Lower leg skin (tissue), 4 donors: ENCODE data around the gene PRSS22. TPM values are rescaled to one million over a fixed set of nuclear protein-coding genes. Genes with fewer than 3 reads are reported as not detected.

Source experiments
- DNase-seq, 2 donors: peaks; one replicate each; pipeline ENCODE4 v3.0.0-alpha.2; 2019; ENCODE audit warnings: low spot score in 2 of 2
- H3K4me3 ChIP-seq: fragments of 200-600 bp; sonication (generic); 2 replicates; pipeline ENCODE4 v1.5.1; 2017; ENCODE audit warnings: mild to moderate bottlenecking, low read depth; ENCODE audit not compliant: poor library complexity, severe bottlenecking
- POLR2A ChIP-seq, 2 donors: fragments of 450-650 bp; IDR thresholded peaks; one replicate each; pipeline ENCODE4 v1.6.1; 2016 to 2017; ENCODE audit warnings: antibody characterized with exemption in 2 of 2, mild to moderate bottlenecking in 1 of 2, moderate library complexity in 1 of 2
- WGBS, 2 donors: methylation state at CpG; one replicate each; pipeline ENCODE4 v1.1.5; 2018; 5-methylcytosine and 5-hydroxymethylcytosine counted together
- intact Hi-C: fragments of 100-400 bp; cut with DNase I; formaldehyde crosslinking; loops from one replicate; pipeline ENCODE4 v1.15.0; 2023; ENCODE audit warnings: low total_unique reads
- total RNA-seq, 4 donors: library from RNA; depleted of rRNA; stranded (reverse); fragments of >200 nt; gene quantifications; one replicate each; pipeline ENCODE4 v1.1.0, GENCODE V29; 2016
- TF ChIP-seq, protein P1 (sequence below), 3 donors: fragments of 450-650 bp; IDR thresholded peaks; one replicate each; pipeline ENCODE4 v1.5.1; 2016; ENCODE audit warnings: antibody characterized with exemption in 3 of 3, mild to moderate bottlenecking in 3 of 3, moderate library complexity in 2 of 3

PRSS22 gene
- total RNA-seq, 4 donors from 2014 or later = 2.3 to 6.7 (median 4.6) TPM

DNA sequence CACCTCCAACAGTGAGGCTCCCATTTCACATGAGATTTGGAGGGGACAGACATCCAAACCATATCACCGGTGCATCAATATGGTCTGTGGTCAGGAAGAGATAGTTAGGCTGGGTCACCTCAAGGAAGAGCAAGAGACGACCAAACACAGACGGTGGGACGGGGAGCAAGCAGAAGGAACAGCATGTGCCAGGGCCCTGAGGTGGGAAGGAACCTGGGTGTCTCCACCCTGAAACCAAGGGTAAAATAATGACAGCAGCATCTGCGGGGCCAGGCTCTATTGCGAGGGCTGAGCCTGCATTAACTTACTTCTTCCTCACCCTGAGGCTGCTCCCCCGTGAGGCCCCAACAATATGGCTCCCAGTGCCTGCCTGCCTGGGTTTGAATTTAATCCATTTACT is 49.8 kb downstream of the PRSS22 start:
- intact Hi-C loops = no loop called here
- no peak for DNase-seq
- no peak overlapping the region for H3K4me3 ChIP-seq
- 73 to 82% methylated on average over 7 of the region's 7 CpGs for WGBS, 2 donors
- TF ChIP-seq, protein P1, sequence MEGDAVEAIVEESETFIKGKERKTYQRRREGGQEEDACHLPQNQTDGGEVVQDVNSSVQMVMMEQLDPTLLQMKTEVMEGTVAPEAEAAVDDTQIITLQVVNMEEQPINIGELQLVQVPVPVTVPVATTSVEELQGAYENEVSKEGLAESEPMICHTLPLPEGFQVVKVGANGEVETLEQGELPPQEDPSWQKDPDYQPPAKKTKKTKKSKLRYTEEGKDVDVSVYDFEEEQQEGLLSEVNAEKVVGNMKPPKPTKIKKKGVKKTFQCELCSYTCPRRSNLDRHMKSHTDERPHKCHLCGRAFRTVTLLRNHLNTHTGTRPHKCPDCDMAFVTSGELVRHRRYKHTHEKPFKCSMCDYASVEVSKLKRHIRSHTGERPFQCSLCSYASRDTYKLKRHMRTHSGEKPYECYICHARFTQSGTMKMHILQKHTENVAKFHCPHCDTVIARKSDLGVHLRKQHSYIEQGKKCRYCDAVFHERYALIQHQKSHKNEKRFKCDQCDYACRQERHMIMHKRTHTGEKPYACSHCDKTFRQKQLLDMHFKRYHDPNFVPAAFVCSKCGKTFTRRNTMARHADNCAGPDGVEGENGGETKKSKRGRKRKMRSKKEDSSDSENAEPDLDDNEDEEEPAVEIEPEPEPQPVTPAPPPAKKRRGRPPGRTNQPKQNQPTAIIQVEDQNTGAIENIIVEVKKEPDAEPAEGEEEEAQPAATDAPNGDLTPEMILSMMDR (IDR thresholded peaks at IDR 0.05) = no peak
- no peak for TF ChIP-seq POLR2A (IDR thresholded peaks at IDR 0.05)

DNA sequence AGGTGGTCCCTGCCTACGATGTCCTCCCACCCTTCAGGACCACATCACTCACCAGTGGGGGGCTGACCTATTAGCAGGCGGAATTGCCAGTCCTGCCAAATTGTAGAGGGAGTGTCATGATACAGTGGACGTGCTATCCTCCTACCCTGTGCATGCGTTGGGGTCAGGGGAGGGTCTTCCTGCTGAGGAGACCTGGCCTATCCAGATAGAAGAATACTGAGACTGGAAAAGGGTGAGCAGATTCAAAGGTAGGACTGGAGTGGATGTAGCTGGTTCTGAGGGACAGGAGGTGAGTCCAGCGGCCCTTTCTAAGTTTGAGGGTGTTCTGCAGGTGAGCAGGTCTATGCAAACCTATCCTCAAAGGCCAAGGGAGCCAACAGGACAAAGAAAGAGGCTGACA is 51.7 kb downstream of the PRSS22 start:
- TF ChIP-seq, protein P1 (IDR thresholded peaks at IDR 0.05) = no peak
- TF ChIP-seq POLR2A (IDR thresholded peaks at IDR 0.05) = no peak
- intact Hi-C loops = no loop called here
- DNase-seq = no peak
- 79 to 80% methylated on average over 5 of the region's 5 CpGs for WGBS, 2 donors
- no peak overlapping the region for H3K4me3 ChIP-seq

DNA sequence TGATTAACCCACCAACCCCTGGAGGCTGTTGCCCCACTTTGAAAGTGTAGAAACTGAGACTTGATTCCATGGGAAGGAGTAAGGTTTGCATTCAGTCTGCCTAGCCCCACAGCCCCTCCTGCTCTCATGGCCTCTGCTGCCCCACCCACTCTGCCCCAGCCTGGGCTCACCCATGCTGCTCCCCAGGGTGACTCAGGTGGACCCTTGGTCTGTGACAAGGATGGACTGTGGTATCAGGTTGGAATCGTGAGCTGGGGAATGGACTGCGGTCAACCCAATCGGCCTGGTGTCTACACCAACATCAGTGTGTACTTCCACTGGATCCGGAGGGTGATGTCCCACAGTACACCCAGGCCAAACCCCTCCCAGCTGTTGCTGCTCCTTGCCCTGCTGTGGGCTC is 53.2 kb downstream of the PRSS22 start:
- WGBS, 2 donors = 80 to 92% methylated on average over 3 to 4 of the region's 4 CpGs
- intact Hi-C loops = no loop called here
- no peak overlapping the region for H3K4me3 ChIP-seq
- TF ChIP-seq, protein P1 (IDR thresholded peaks at IDR 0.05) = no peak
- TF ChIP-seq POLR2A (IDR thresholded peaks at IDR 0.05) = no peak
- no peak for DNase-seq

DNA sequence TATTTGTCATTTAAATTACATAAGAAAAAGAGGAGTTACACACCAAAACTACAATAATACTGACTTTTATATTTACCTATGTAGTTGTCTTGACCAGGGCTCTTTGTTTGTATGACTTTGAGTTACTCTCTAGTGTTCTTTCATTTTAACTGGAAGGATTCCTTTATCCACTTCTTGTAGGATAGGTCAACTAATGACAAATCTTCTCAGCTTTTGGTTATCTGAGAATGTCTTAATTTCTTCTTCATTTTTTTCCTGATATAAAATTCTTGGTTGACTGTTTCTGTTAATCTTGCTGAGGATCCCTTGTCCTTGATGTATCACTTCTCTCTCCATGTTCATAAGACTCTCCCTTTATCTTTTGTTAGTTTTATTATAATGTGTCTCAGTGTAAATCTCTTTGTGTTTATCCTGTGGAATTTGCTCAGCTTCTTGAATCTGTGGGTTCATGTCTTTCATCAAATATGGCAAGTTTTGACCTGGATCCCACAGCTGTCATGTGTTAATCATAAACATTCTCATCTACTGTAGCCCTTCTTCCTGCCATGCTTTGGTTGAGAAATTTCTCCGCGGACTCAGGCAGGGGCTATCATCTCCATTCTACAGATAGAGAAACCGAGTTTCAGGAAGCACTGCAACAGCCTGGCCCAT is 54.3 kb downstream of the PRSS22 start:
- H3K4me3 ChIP-seq = no peak overlapping the region
- DNase-seq = no peak
- intact Hi-C loops = no loop called here
- WGBS, 2 donors = 74 to 91% methylated on average over 3 of the region's 3 CpGs
- TF ChIP-seq, protein P1 (IDR thresholded peaks at IDR 0.05) = no peak
- TF ChIP-seq POLR2A (IDR thresholded peaks at IDR 0.05) = no peak

Other genes starting within 250 kb of the PRSS22 start
- 10 to 100 TPM; 34.9 to 61.9 (median 51.1) TPM for gene KCTD5, start 175.6 kb downstream of the PRSS22 start, total RNA-seq
- gene PRSS27, start 137.9 kb downstream of the PRSS22 start, total RNA-seq = 1 to 10 TPM; 1.3 to 5.0 (median 2.0) TPM
- 100 to 1,000 TPM; 257 to 830 (median 272) TPM for gene SRRM2, start 105.5 kb downstream of the PRSS22 start, total RNA-seq
- 1,000 to 10,000 TPM in 1 of 4 donors, 100 to 1,000 TPM in 3; 244 to 2,128 (median 328) TPM for gene ELOB, start 80.9 kb downstream of the PRSS22 start, total RNA-seq
- gene PRSS33, start 70.6 kb downstream of the PRSS22 start, total RNA-seq = not detected
- gene PRSS41, start 59.7 kb downstream of the PRSS22 start, total RNA-seq = not detected
- gene PRSS21, start 40.9 kb downstream of the PRSS22 start, total RNA-seq = under 1 TPM in 1 of 4 donors, not detected in 3; 0.63 TPM
- gene ZG16B, start 27.9 kb downstream of the PRSS22 start, total RNA-seq = 10 to 100 TPM in 3 of 4 donors, 1 to 10 TPM in 1; 5.6 to 67.9 (median 19.4) TPM
- gene FLYWCH2, start 25.0 kb upstream of the PRSS22 start, total RNA-seq = 10 to 100 TPM; 36.4 to 44.6 (median 40.3) TPM
- 10 to 100 TPM; 36.9 to 61.4 (median 46.0) TPM for gene FLYWCH1, start 53.8 kb upstream of the PRSS22 start, total RNA-seq
- gene KREMEN2, start 106.1 kb upstream of the PRSS22 start, total RNA-seq = 1 to 10 TPM; 1.9 to 3.8 (median 2.5) TPM
- 10 to 100 TPM in 2 of 4 donors, 1 to 10 TPM in 2; 6.2 to 17.9 (median 10.6) TPM for gene PAQR4, start 111.2 kb upstream of the PRSS22 start, total RNA-seq
- 1 to 10 TPM; 3.0 to 7.4 (median 3.9) TPM for gene PKMYT1, start 122.3 kb upstream of the PRSS22 start, total RNA-seq
- gene CLDN9, start 154.8 kb upstream of the PRSS22 start, total RNA-seq = under 1 TPM in 2 of 4 donors, not detected in 2; 0.15 to 0.23 TPM
- gene CLDN6, start 160.0 kb upstream of the PRSS22 start, total RNA-seq = not detected
- 10 to 100 TPM; 11.7 to 60.0 (median 23.6) TPM for gene TNFRSF12A, start 162.2 kb upstream of the PRSS22 start, total RNA-seq
- 10 to 100 TPM; 27.5 to 41.5 (median 31.9) TPM for gene HCFC1R1, start 165.8 kb upstream of the PRSS22 start, total RNA-seq
- 10 to 100 TPM; 13.2 to 22.1 (median 20.1) TPM for gene THOC6, start 165.9 kb upstream of the PRSS22 start, total RNA-seq
- 100 to 1,000 TPM in 3 of 4 donors, 10 to 100 TPM in 1; 87.2 to 115 (median 106) TPM for gene BICDL2, start 178.8 kb upstream of the PRSS22 start, total RNA-seq
- gene MMP25, start 188.4 kb upstream of the PRSS22 start, total RNA-seq = under 1 TPM in 3 of 4 donors, not detected in 1; 0.30 to 0.81 (median 0.49) TPM
- 1 to 10 TPM in 3 of 4 donors, under 1 TPM in 1; 0.80 to 7.2 (median 5.1) TPM for gene IL32, start 207.5 kb upstream of the PRSS22 start, total RNA-seq
- gene ZSCAN10, start 241.1 kb upstream of the PRSS22 start, total RNA-seq = not detected